SW480 (cell line): Measurements from ENCODE around the gene GATAD2A.
A peak's percentile ranks its signal among the peaks of the same experiment; 100 is the strongest.

Source experiments
- DNase-seq: peaks from one replicate; pipeline ENCODE4 v3.0.0-alpha.2; 2016; ENCODE audit warnings: low spot score

GATAD2A gene

GRCh38 chr19:19532806-19533701 is 127.6 kb downstream of the GATAD2A start:
- DNase-seq = no peak

GRCh38 chr19:19533841-19534240 is 128.4 kb downstream of the GATAD2A start:
- DNase-seq = no peak

GRCh38 chr19:19534556-19535265 is 129.2 kb downstream of the GATAD2A start:
- no peak for DNase-seq

GRCh38 chr19:19535311-19536191 is 130.1 kb downstream of the GATAD2A start:
- DNase-seq = no peak

GRCh38 chr19:19537075-19538048 is 131.9 kb downstream of the GATAD2A start:
- no peak for DNase-seq

DNA sequence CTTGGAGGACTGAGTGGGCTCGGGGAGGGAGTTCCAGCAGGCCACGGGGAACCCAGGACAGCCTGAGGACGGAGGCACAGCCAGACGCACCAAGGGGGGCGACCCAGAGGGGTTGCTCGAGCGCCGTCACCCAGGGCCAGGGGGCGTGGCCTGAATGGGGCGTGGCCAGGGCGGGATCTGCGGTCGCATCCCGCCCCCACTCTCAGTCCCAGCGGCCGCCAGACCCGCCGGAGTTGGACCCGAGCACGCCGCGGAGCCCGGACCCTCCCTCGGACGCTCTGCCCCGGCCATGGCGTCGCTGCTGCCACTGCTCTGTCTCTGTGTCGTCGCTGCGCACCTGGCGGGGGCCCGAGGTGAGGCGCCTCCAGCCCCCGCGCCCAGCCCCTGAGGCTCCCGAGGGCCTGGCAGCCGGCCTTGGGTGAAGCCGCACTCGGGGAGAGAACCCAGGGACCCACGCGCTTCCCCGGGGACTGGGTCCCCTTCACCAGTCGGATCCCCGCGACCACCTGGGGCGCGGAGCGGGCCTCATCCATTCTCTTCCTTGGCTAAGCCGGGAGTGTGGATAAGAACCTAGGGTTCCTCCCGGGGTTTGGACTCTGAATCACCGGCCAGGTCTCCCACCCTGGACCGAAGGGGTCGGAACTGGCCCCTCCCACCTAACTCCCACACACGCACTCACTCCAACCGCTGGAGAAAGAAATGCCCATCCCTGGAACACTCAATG is 132.7 kb downstream of the GATAD2A start, which contains the start of gene CILP2:
TSS of gene CILP2 (plus strand) at position 205 of the 724 bp plus-strand sequence. CDS start at position 290, 85 bp downstream.
- no peak for DNase-seq

DNA sequence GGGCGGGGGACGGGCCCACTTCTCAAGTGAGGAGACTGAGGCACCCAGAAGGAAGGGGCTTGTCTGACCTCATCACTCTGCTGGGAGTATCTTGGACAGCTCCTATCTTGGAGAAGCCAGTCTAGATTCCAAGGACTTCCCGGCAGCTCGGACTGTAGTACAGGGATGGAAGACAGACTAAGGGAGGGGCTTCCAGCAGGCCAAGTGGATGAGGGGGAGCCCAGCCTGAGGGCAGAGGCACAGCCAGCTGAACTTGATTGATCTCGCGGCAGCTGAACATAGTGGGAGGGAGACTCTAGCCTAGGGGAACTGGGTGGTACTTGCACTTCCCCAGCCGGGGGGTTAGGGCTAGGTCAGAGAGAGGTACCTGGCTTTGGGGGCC is 133.3 kb downstream of the GATAD2A start:
- no peak for DNase-seq

DNA sequence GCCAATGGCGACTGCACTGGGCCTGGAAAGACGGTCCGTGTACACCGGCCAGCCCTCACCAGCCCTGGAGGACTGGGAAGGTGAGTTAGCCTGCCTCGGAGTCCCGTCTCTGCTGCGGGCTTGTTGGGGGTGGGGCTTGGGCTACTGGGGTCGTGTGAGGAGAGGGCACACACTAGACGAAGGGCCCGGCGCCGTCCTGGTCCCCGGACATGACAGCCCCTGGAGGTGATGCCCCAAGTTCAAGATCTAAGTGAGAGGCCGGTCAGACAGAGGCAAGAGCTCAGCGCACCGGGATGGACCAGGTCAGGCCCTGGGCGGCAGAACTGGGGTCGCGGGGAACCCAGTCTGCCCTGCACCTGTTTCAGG is 134.2 kb downstream of the GATAD2A start:
- DNase-seq = no peak

DNA sequence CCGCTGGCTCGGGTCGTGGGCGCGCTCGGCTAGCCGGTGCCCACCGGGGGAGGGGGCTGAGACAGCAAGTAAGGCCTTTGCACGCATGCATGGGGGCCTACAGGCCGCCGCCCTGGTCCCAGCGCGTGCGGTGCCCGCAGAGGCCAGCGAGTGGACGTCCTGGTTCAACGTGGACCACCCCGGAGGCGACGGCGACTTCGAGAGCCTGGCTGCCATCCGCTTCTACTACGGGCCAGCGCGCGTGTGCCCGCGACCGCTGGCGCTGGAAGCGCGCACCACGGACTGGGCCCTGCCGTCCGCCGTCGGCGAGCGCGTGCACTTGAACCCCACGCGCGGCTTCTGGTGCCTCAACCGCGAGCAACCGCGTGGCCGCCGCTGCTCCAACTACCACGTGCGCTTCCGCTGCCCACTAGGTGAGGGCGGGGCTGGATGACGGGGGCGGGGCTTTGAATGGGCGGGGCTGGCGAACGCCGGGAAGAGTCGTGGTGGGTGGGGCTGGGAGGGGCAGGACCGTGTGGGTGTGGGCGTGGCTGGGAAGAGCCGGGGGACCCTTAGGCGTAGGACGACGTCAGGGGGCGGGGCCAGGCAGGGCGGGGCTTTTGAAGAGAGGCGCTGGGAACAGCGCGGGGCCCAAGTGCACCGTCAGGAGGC is 134.7 kb downstream of the GATAD2A start:
- peak; percentile 54 for DNase-seq

DNA sequence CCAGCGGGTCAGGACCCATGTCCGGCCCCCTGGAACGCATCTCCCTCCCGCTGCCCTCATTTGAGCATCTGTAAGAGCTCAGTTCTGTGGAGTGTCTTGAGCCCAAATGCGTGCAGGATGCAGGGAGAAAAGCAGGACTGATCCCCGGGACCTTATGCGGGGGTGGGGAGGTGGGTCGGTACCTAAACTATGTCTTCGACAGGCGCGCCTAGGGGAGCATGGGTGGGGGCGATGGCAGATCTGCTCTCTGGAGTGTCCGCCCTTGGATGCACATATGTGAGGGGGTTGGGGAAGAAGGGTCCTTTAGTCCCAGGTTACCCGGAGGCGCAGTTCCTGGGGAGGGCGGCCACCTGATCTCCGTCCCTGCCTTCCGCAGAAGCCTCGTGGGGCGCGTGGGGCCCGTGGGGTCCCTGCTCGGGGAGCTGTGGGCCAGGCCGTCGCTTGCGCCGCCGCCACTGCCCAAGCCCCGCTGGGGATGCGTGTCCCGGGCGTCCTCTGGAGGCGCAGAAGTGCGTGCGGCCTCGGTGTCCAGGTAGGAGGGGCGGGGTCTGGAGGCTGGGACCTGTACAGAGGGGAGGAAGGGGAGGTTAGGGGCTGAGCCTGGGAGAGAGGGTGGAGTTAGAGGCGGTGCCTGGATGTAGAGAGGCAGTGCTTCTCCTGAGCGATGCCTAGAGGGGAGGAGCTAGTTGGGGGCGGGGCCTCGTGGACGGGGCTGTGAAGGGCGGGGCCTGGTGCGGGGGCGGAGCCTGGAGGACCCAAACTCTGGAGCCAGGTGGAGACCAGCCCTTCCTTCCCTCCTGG is 135.4 kb downstream of the GATAD2A start:
- peak; percentile 66 for DNase-seq

- DNase-seq = no peak
Measured at GRCh38 chr19:19541616-19542015, 136.1 kb downstream of the GATAD2A start.

- no peak for DNase-seq
Measured at GRCh38 chr19:19542507-19542906, 137.0 kb downstream of the GATAD2A start.

GRCh38 chr19:19543101-19543500 is 137.6 kb downstream of the GATAD2A start:
- no peak for DNase-seq

DNA sequence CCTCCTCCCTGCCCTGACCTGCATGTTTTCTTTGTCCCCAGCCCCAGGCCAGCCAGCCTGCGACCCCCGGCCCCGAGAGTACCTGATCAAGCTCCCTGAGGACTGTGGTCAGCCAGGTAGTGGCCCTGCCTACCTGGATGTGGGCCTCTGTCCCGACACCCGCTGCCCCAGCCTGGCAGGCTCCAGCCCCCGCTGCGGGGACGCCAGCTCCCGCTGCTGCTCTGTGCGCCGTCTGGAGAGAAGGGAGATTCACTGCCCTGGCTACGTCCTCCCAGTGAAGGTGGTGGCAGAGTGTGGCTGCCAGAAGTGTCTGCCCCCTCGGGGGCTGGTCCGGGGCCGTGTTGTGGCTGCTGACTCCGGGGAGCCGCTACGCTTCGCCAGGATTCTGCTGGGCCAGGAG is 138.2 kb downstream of the GATAD2A start:
- DNase-seq = no peak

GRCh38 chr19:19544257-19544953 is 138.9 kb downstream of the GATAD2A start:
- DNase-seq = no peak

GRCh38 chr19:19544954-19545591 is 139.6 kb downstream of the GATAD2A start:
- DNase-seq = no peak

GRCh38 chr19:19545707-19546106 is 140.2 kb downstream of the GATAD2A start:
- DNase-seq = no peak

DNA sequence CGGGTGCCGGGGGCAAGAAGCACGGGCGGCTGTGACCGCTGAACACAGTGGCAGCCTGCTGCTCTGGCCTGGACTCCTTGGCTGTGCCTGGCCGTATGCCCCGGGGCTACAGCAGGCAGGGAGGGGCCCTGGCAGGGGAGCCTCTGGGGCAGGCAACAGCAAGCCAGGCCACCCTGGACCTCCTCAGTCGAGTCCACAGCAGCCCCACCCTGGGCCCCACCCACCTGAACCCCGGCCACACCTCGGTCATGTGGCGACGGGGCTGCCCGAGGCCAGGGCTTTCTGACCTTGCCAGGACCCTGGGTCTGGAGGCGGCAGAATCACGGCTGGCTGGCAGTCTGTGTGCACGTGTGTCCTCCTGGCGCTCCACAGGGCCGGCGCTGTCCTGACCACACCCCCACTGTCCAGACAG is 141.3 kb downstream of the GATAD2A start:
- DNase-seq = no peak
